ENCODE data around the gene PDE8A.

The PDE8A gene

GRCh38 chr15:84981711-84982300 is at the start of gene PDE8A:
Gene PDE8A, plus strand, starts transcription at chr15:84981856. Its CDS starts 307 bp downstream, at chr15:84982163.
- DNase-seq (ENCODE audit: low spot score), result peak; percentile 64

GRCh38 chr15:84934942-84935729 is 46.5 kb upstream of the PDE8A start:
- DNase-seq (ENCODE audit: low spot score), result no peak

- DNase-seq (ENCODE audit: low spot score), result peak; percentile 67
These were observed 44.5 kb upstream of the PDE8A start for GRCh38 chr15:84937144-84937543.

GRCh38 chr15:84938726-84939125 is 42.9 kb upstream of the PDE8A start:
- DNase-seq (ENCODE audit: low spot score), result no peak

GRCh38 chr15:84940399-84940798 is 41.3 kb upstream of the PDE8A start:
- DNase-seq (ENCODE audit: low spot score), result no peak

- no peak for DNase-seq (ENCODE audit: low spot score)
These were observed 39.2 kb upstream of the PDE8A start for GRCh38 chr15:84942456-84942855.

- DNase-seq (ENCODE audit: low spot score), result no peak
These were observed 37.3 kb upstream of the PDE8A start for GRCh38 chr15:84944311-84944710.

- DNase-seq (ENCODE audit: low spot score), result no peak
These were observed 36.8 kb upstream of the PDE8A start for GRCh38 chr15:84944861-84945260.

- no peak for DNase-seq (ENCODE audit: low spot score)
These were observed 34.7 kb upstream of the PDE8A start for GRCh38 chr15:84946772-84947489.

GRCh38 chr15:84947947-84948830 is 33.5 kb upstream of the PDE8A start:
- no peak for DNase-seq (ENCODE audit: low spot score)

GRCh38 chr15:84949043-84949442 is 32.6 kb upstream of the PDE8A start:
- DNase-seq (ENCODE audit: low spot score), result no peak

- no peak for DNase-seq (ENCODE audit: low spot score)
These were observed 31.6 kb upstream of the PDE8A start for GRCh38 chr15:84949845-84950569.

GRCh38 chr15:84950570-84951111 is 31.0 kb upstream of the PDE8A start:
- DNase-seq (ENCODE audit: low spot score), result no peak

- DNase-seq (ENCODE audit: low spot score), result no peak
These were observed 29.9 kb upstream of the PDE8A start for GRCh38 chr15:84951736-84952135.

- no peak for DNase-seq (ENCODE audit: low spot score)
These were observed 28.5 kb upstream of the PDE8A start for GRCh38 chr15:84953136-84953535.

- no peak for DNase-seq (ENCODE audit: low spot score)
These were observed 27.9 kb upstream of the PDE8A start for GRCh38 chr15:84953726-84954125.

- no peak for DNase-seq (ENCODE audit: low spot score)
These were observed 26.4 kb upstream of the PDE8A start for GRCh38 chr15:84955089-84955848.

GRCh38 chr15:84956199-84956598 is 25.5 kb upstream of the PDE8A start:
- no peak for DNase-seq (ENCODE audit: low spot score)

- no peak for DNase-seq (ENCODE audit: low spot score)
These were observed 21.1 kb upstream of the PDE8A start for GRCh38 chr15:84960391-84961113.

- DNase-seq (ENCODE audit: low spot score), result no peak
These were observed 20.6 kb upstream of the PDE8A start for GRCh38 chr15:84961114-84961452.
